ENCODE results near the gene TREM1. TPM values are rescaled to one million over a fixed set of nuclear protein-coding genes. Genes with fewer than 3 reads are reported as not detected.

TREM1 gene
- total and polyA plus RNA-seq, 7 donors: 0.36 to 6.0 (median 1.8) TPM

- H3K36me3 ChIP-seq: no peaks in the 10 kb centered on the region
- intact Hi-C loops (cut with DNase I): no loop called here
- no peak for DNase-seq
- no peaks in the 10 kb centered on the region for H3K4me1 ChIP-seq
- no peak overlapping the region for H3K4me3 ChIP-seq
- no peaks in the 10 kb centered on the region for H3K9me3 ChIP-seq
- 32 to 65% methylated on average over 9 of the region's 9 CpGs for WGBS, 2 donors
- TF ChIP-seq EP300 (IDR thresholded peaks at IDR 0.05) (no peak), POLR2A (IDR thresholded peaks at IDR 0.05) (no peak), CTCF (IDR thresholded peaks at IDR 0.05) (no peak), POLR2AphosphoS5 (IDR thresholded peaks at IDR 0.05) (no peak)
- H3K27me3 ChIP-seq: peaks cover 0 to 34% (median 0%) of the 10 kb centered on the region in 3 donors
- no peak overlapping the region for H3K27ac ChIP-seq
Measured at GRCh38 chr6:41326092-41326491, 39.6 kb upstream of the TREM1 start.

- no peak overlapping the region for H3K27ac ChIP-seq
- no peak overlapping the region for H3K4me3 ChIP-seq
- no peaks in the 10 kb centered on the region for H3K4me1 ChIP-seq
- 67 to 71% methylated on average over 4 of the region's 4 CpGs for WGBS, 2 donors
- TF ChIP-seq POLR2A (IDR thresholded peaks at IDR 0.05) (no peak), POLR2AphosphoS5 (IDR thresholded peaks at IDR 0.05) (no peak), CTCF (IDR thresholded peaks at IDR 0.05) (no peak), EP300 (IDR thresholded peaks at IDR 0.05) (no peak)
- no peak for DNase-seq
- H3K27me3 ChIP-seq: peaks cover 0 to 34% (median 0%) of the 10 kb centered on the region in 3 donors
- intact Hi-C loops (cut with DNase I): no loop called here
- H3K36me3 ChIP-seq: no peaks in the 10 kb centered on the region
- H3K9me3 ChIP-seq: no peaks in the 10 kb centered on the region
Measured at GRCh38 chr6:41325446-41326066, 39.1 kb upstream of the TREM1 start.

- Histone ChIP-seq H3K4me1 (peaks cover 0 to 10% (median 7%) of the 10 kb centered on the region in 4 donors), H3K4me3 (no peak overlapping the region), H3K27ac (no peak overlapping the region), H3K9me3 (no peaks in the 10 kb centered on the region), H3K27me3 (peaks cover 0 to 18% (median 0%) of the 10 kb centered on the region in 3 donors), H3K36me3 (no peaks in the 10 kb centered on the region)
- intact Hi-C loops (cut with DNase I): no loop called here
- 81 to 96% methylated on average over 4 of the region's 4 CpGs for WGBS, 2 donors
- no peak for TF ChIP-seq CTCF (IDR thresholded peaks at IDR 0.05)
- TF ChIP-seq EP300 (IDR thresholded peaks at IDR 0.05): no peak
- DNase-seq: no peak
Measured at GRCh38 chr6:41321183-41321582, 34.7 kb upstream of the TREM1 start.

- Histone ChIP-seq H3K27me3 (peaks cover 0 to 9% (median 0%) of the 10 kb centered on the region in 3 donors), H3K4me3 (peak overlapping the region in 3 of 4 donors; percentile 23 to 34 (median 32)), H3K9me3 (no peaks in the 10 kb centered on the region), H3K27ac (no peak overlapping the region), H3K4me1 (peaks cover 0 to 10% (median 7%) of the 10 kb centered on the region in 4 donors), H3K36me3 (no peaks in the 10 kb centered on the region)
- DNase-seq: peak; percentile 86
- TF ChIP-seq POLR2A (IDR thresholded peaks at IDR 0.05) (no peak), CTCF (IDR thresholded peaks at IDR 0.05) (peak; percentile 83 to 100 (median 98)), EP300 (IDR thresholded peaks at IDR 0.05) (no peak)
- intact Hi-C loops (cut with DNase I): loop anchor here (10.0 kb wide), 1 partner anchor 1334 kb away; no protein-coding TSS in a partner anchor
- 24 to 28% methylated on average over 33 of the region's 33 CpGs for WGBS, 2 donors
Measured at GRCh38 chr6:41318654-41319565, 32.4 kb upstream of the TREM1 start.

All from sigmoid colon (tissue), 7 donors.